HepG2 (cell line): Measurements from ENCODE around the gene RBBP9.

Experiments
- CHD4 ChIP-seq: fragments of 200-600 bp; sonication (generic); IDR thresholded peaks from 2 replicates; pipeline ENCODE4 v1.7.0; 2017; ENCODE audit warnings: mild to moderate bottlenecking, low read length, borderline replicate concordance
- DMTF1 ChIP-seq: sonication (generic); formaldehyde crosslinking; IDR thresholded peaks from 2 replicates; pipeline ENCODE4 v1.4.0; 2020; ENCODE audit warnings: mild to moderate bottlenecking, missing genetic modification reagents
- IRF2 ChIP-seq: IDR thresholded peaks from 2 replicates; pipeline ENCODE4 v1.6.1; 2018; ENCODE audit warnings: missing genetic modification reagents, missing compliant biosample characterization
- POLR2A ChIP-seq, 2 experiments: IDR thresholded peaks; 2 replicates each; pipeline ENCODE4 v1.6.1; 2011; ENCODE audit warnings: low read depth in 2 of 2, low read length in 2 of 2, mild to moderate bottlenecking in 1 of 2, moderate library complexity in 1 of 2; ENCODE audit not compliant: insufficient read depth in 1 of 2
- POLR2AphosphoS5 ChIP-seq: IDR thresholded peaks from 2 replicates; pipeline ENCODE4 v1.6.1; 2012; ENCODE audit warnings: low read depth, low read length
- ZHX1 ChIP-seq: sonication (generic); formaldehyde crosslinking; IDR thresholded peaks from 2 replicates; pipeline ENCODE4 v1.8.1; 2022; ENCODE audit warnings: low read depth, mild to moderate bottlenecking, missing genetic modification reagents
- ZNF761 ChIP-seq: sonication (generic); formaldehyde crosslinking; conservative IDR thresholded peaks from 2 replicates; pipeline ENCODE4 v1.4.0; 2020; ENCODE audit warnings: mild to moderate bottlenecking, missing genetic modification reagents
- ZSCAN21 ChIP-seq: sonication (generic); formaldehyde crosslinking; IDR thresholded peaks from 2 replicates; pipeline ENCODE4 v1.8.0; 2022; ENCODE audit warnings: mild to moderate bottlenecking, missing genetic modification reagents, moderate library complexity, borderline replicate concordance

GRCh38 chr20:18543216-18543615 lies 46.2 kb upstream of the RBBP9 start:
- TF ChIP-seq IRF2 (CRISPR knock-in tag) = no peak
- no peak for TF ChIP-seq ZSCAN21
- no peak for TF ChIP-seq DMTF1 (CRISPR knock-in tag)
- no peak for TF ChIP-seq POLR2AphosphoS5
- no peak for TF ChIP-seq ZHX1 (CRISPR knock-in tag)
- TF ChIP-seq CHD4 = no peak
- no peak for TF ChIP-seq ZNF761
- no peak for TF ChIP-seq POLR2A (IDR thresholded peaks at IDR 0.05; ENCODE audit: insufficient read depth in 1 of 2, low read depth in 2 of 2, low read length in 2 of 2)
